IPS DF 6.9 (cell line): Measurements from ENCODE around the gene PYGO2.

Source experiments
- DNase-seq: peaks from one replicate; pipeline ENCODE4 v3.0.0-alpha.2; 2013; ENCODE audit warnings: low read depth, low spot score
- H3K27ac ChIP-seq: one replicate; pipeline ENCODE4 v1.5.1; 2013; ENCODE audit warnings: low read length, control low read depth
- H3K27me3 ChIP-seq: 2 replicates; pipeline ENCODE4 v1.6.1; 2013; ENCODE audit warnings: mild to moderate bottlenecking, low read length; ENCODE audit not compliant: control insufficient read depth, insufficient read depth
- H3K36me3 ChIP-seq: 2 replicates; pipeline ENCODE4 v1.6.1; 2013; ENCODE audit warnings: low read length; ENCODE audit not compliant: control insufficient read depth, insufficient read depth
- H3K4me1 ChIP-seq: 2 replicates; pipeline ENCODE4 v1.6.1; 2013; ENCODE audit warnings: low read length; ENCODE audit not compliant: control insufficient read depth, insufficient read depth
- H3K4me3 ChIP-seq: 2 replicates; pipeline ENCODE4 v1.5.1; 2013; ENCODE audit warnings: mild to moderate bottlenecking, low read length
- H3K9me3 ChIP-seq: 2 replicates; pipeline ENCODE4 v1.6.1; 2013; ENCODE audit warnings: low read length, inconsistent platforms; ENCODE audit not compliant: control insufficient read depth, insufficient read depth
- WGBS: extraction: QIAGEN DNeasy Blood & Tissue Kit; methylation state at CpG from one replicate; pipeline ENCODE4 v1.1.7; 2013; ENCODE audit warnings: mixed read lengths, missing lambda C conversion rate; ENCODE audit not compliant: insufficient read length, insufficient coverage; 5-methylcytosine and 5-hydroxymethylcytosine counted together

PYGO2 gene

DNA sequence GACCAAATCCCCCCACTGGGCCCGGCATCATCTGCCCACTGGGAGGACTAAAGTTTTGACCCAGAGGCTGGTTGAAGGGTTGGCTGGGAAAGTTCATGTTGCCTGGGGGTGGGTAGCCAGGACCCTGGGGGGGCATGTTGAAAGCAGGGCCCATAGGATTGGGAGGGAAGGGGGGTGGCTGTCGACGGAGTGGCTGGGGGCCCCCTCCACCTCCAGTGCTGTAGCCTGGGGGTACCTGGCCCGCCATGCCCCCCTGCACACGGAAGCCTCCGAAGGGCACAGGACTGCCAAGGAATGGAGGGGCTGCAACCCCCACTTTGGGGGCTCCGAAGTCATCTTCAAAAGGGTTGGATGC lies 2.2 kb downstream of the PYGO2 start:
- Histone ChIP-seq H3K9me3 (no peaks in the 10 kb centered on the region), H3K4me1 (peaks cover 7% of the 10 kb centered on the region), H3K27ac (no peak overlapping the region), H3K36me3 (peaks cover 12% of the 10 kb centered on the region; the same call in 1 of the 2 replicates), H3K4me3 (no peak overlapping the region), H3K27me3 (no peaks in the 10 kb centered on the region)
- WGBS: no CpG with 5 or more reads among the region's 7 CpGs
- DNase-seq: no peak

DNA sequence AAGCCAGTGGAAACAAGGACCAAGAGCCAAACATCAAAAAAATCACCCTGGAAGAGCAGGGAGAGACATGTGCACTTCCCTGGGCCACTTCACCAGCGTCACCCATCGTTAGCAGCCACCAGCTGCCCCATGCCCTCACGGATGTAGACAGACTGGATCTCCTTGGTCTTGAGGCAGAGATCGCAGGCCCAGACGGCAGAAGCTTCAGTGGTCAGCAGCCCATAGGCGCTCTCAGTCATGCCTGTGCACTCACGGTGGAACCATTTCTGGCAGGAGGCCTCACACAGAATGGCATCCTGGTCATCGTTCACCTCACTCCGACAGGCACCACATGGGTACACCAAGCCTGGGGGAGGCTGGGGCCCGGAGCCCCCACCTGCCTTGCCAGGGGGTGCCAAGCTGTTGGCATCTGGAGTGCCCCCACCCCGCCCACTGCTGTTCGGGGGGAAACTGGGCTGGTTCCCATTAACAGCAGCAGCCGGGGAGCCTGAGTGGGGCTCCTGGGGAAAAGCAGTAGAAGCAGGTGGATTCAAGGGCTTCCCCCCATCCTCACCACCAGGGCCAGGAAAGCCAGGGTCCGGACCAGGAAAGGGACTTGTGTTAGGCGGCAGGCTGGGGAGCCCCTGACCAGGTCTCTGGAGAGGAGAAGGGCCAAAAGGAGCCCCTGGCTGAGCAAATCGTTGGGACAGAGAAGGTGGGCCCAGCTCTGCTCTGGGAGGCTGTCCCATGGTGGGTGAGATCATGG lies 2.7 kb downstream of the PYGO2 start:
- Histone ChIP-seq H3K4me3 (no peak overlapping the region), H3K4me1 (peaks cover 7% of the 10 kb centered on the region)
- no CpG with 5 or more reads among the region's 16 CpGs for WGBS

DNA sequence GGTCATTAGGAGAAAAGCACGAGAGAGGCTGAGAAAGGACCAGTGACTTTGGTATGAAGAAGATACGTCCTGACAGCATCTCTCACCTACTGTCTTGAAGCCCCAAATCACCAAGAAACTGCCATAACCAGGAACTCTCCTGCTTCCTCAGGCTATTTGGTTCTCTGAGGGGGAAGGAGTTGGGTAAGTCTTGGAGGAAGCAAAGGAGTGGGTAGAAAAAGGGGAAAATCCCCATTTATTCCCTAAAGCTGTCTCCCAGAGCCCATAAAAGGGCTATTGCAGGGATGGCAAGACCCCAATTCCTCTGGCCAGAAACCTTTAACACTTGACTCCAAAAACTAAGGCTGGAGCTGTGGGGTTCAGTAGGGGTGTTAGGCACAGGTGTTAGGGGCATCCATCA lies 3.5 kb downstream of the PYGO2 start:
- no CpG with 5 or more reads among the region's 2 CpGs for WGBS
- no peak overlapping the region for H3K4me3 ChIP-seq

More for the DNA sequence above, 2.7 kb downstream of the PYGO2 start:
- no peaks in the 10 kb centered on the region for H3K27me3 ChIP-seq
- DNase-seq: no peak
- no peak overlapping the region for H3K27ac ChIP-seq
- no peaks in the 10 kb centered on the region for H3K9me3 ChIP-seq
- H3K36me3 ChIP-seq: peaks cover 12% of the 10 kb centered on the region; the same call in 1 of the 2 replicates

DNA sequence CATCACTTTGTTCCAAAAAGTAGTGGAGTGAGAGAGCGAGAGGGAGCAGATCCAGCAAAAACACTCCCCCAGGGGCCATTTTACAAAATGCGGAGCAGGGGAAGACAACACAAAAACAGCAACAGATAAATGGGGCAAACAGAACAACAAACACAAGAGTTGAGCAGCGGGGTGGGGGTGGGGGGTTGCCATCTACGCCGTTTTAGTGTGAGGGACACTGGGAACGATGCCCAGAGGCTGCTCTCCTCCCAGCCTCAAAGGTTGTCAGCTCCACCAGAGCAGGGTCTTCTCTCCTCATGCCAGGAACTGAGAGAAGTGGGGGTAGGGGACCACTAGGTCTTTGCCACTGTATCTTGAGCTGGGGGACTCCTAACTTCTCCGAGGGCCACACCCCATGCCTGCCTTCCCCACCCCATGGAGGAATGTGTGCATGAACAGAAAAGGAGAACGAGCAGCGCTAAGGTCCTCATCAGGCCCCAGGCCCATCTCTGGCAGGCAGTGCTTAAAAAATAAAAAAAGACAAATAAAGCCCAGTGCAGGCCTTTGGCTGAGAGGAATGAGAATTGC lies 4.4 kb downstream of the PYGO2 start:
- Histone ChIP-seq H3K9me3 (no peaks in the 10 kb centered on the region), H3K4me3 (no peak overlapping the region), H3K27ac (no peak overlapping the region), H3K36me3 (0 out of 2 replicates have a peak, but pooled peaks cover 6% of the 10 kb centered on the region), H3K4me1 (peaks cover 7% of the 10 kb centered on the region; the same call in 1 of the 2 replicates), H3K27me3 (no peaks in the 10 kb centered on the region)
- no CpG with 5 or more reads among the region's 9 CpGs for WGBS
- DNase-seq: no peak

More for the DNA sequence above, 3.5 kb downstream of the PYGO2 start:
- peaks cover 7% of the 10 kb centered on the region for H3K4me1 ChIP-seq
- H3K27ac ChIP-seq: no peak overlapping the region
- H3K9me3 ChIP-seq: no peaks in the 10 kb centered on the region
- H3K27me3 ChIP-seq: no peaks in the 10 kb centered on the region
- DNase-seq: no peak
- 0 out of 2 replicates have a peak, but pooled peaks cover 9% of the 10 kb centered on the region for H3K36me3 ChIP-seq

DNA sequence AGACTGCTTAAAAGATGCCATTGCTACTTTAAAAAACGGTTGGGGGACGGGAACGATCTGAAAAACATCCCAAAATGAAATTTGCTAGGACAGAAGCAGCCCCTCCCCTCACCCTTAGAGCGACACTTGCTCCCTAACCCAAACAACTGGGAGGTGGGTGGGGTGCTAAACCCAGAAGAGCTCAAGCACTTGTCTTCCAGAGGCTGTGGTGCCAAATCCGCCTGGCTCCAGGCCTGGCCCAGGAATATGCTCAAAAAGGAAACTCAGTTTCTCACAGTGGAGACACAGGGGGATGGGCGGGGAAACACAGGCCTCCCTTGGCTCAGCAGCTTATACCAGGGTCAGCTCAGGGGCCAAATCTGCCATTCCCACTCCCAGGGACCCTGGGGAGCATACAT lies 5.0 kb downstream of the PYGO2 start:
- Histone ChIP-seq H3K36me3 (0 out of 2 replicates have a peak, but pooled peaks cover 6% of the 10 kb centered on the region), H3K4me3 (peak overlapping the region; percentile 26; the same call in 1 of the 2 replicates), H3K27me3 (no peaks in the 10 kb centered on the region), H3K27ac (no peak overlapping the region), H3K4me1 (peaks cover 7% of the 10 kb centered on the region; the same call in 1 of the 2 replicates), H3K9me3 (no peaks in the 10 kb centered on the region)
- no peak for DNase-seq
- no CpG with 5 or more reads among the region's 6 CpGs for WGBS

DNA sequence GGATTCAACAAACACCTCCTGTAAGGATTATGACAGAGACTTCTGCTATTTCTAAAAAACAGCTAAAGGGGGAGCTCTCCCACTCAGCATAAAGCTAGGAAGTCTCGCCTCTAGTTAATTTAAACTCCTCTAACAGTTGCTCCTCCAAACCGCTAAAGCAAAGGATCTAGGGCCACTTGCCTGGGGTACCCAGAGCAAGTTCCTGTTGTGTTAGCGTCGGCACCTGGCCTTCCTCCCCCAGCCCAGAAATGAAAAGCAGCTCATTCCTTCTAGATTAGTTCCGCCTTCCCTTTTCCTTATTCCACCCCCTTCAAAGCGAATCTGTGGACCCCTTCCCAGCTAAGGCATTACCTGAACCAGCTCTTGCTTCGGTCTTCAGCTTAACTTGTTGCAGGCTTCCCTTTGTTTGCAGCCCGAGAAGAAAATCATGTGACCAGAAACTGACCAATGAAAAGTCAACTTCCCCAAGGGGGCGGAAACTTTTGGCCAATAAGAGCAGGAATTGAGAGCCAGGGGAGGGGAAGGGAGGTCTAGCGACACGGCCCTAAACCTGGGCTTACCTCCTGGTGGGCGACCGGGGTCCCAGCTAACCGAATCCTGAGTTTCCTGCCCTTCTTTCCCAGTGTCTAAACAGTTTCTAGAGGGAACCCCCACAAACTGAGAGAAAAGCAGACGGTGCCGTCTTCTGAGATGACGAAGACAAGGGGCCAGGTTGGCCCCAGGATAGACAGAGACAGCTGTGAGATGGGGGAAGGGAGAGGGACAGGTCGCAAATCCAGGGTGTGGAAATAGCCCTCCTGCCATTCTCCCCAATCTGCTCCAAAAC lies 5.7 kb downstream of the PYGO2 start, which contains the start of gene PBXIP1:
Gene PBXIP1, minus strand, starts transcription at position 382 of the 826 bp plus-strand sequence. CDS start 2,378 bp downstream, outside the sequence.
- H3K4me3 ChIP-seq: peak within 1 kb of the TSS; percentile 47; the same call in 1 of the 2 replicates

DNA sequence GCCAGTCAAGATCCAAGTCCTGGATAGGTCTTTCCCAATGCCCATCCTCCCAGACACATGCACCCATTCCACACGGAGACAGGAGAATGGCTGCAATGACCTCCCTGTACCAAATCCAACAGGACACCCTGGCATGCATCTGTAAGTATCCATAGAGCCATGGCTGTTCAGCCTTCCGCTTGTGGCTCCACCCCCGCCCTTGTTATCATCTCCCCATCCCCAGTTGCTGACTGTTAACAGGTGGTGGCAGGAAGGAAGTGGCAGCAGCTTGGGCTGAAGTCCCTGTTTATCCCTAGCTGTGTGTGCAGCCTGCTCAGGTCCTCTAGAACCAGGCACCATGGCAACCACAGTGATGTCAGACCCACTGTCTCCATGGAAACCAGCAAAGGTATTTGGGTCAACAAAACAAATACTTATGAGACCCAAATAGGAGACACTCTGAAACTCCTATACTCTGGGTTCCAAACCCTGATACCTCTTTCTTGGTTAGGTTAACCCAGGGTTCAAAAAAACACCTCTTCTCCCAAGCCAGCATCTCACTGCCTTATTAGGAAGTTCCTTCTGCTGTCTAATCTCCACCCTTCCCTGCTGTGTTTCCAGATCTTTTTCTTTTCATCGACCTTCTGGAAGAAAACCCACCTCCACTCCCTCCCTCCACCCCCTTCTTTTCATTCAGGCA lies 6.4 kb downstream of the PYGO2 start:
- Histone ChIP-seq H3K27me3 (no peaks in the 10 kb centered on the region), H3K27ac (no peak overlapping the region), H3K4me1 (peaks cover 7% of the 10 kb centered on the region; the same call in 1 of the 2 replicates), H3K4me3 (peak overlapping the region; percentile 47; the same call in 1 of the 2 replicates), H3K9me3 (no peaks in the 10 kb centered on the region), H3K36me3 (0 out of 2 replicates have a peak, but pooled peaks cover 6% of the 10 kb centered on the region)
- DNase-seq: no peak
- WGBS: no CpG with 5 or more reads among the region's 4 CpGs

More for the DNA sequence above, 5.7 kb downstream of the PYGO2 start, which contains the start of gene PBXIP1:
- WGBS: no CpG with 5 or more reads among the region's 18 CpGs
- Histone ChIP-seq H3K27ac (no peak within 1 kb of the TSS), H3K9me3 (no peaks in the 10 kb centered on the region), H3K4me1 (peaks cover 7% of the 10 kb centered on the region; the same call in 1 of the 2 replicates), H3K36me3 (0 out of 2 replicates have a peak, but pooled peaks cover 6% of the 10 kb centered on the region), H3K27me3 (no peaks in the 10 kb centered on the region)
- DNase-seq: peak; percentile 97

DNA sequence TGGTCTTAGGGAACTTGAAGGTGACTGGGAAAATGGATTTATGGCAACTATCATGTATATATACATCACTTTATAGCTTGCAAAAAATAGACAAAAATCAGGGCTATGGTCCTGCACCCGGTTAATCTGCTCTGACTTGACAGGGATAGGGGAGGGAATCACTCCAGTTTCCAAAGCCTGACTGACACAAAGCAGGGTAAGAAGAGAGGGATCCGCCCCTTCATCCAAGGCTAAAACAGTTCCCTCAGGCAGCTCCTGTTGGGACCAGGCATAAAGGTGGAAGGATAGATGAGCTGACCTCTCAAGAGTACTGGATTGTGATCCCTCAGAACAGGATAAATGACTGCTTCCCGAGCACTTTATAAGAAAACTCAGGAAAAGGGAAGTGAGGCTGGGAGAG lies 7.0 kb downstream of the PYGO2 start:
- Histone ChIP-seq H3K27ac (no peak overlapping the region), H3K27me3 (no peaks in the 10 kb centered on the region), H3K9me3 (no peaks in the 10 kb centered on the region), H3K36me3 (0 out of 2 replicates have a peak, but pooled peaks cover 5% of the 10 kb centered on the region), H3K4me1 (peaks cover 7% of the 10 kb centered on the region; the same call in 1 of the 2 replicates), H3K4me3 (no peak overlapping the region)
- no CpG with 5 or more reads among the region's 3 CpGs for WGBS
- no peak for DNase-seq

DNA sequence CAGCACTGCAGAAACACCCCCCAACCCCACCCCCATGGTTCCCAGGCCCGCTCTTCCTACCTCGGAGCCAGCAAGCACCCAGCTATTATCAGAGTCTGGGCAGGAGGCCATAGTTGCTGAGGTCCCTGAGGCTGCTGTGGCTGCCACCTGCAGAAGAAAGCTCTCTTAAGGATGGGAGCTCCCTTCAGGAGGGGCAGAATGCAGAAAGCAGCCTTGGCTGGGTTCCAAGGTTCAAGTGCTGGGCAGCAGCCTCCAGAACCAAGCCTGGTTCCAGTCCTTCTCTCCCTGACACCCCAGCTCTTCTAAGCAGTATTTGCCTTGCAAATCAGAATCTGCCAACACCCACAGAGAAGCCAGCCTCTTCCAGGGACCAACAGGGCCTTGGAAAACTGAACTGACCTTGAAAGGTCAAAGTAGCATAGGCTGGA lies 8.0 kb downstream of the PYGO2 start:
- Histone ChIP-seq H3K36me3 (no peaks in the 10 kb centered on the region), H3K4me3 (no peak overlapping the region), H3K4me1 (peaks cover 7% of the 10 kb centered on the region; the same call in 1 of the 2 replicates), H3K27me3 (no peaks in the 10 kb centered on the region), H3K27ac (no peak overlapping the region), H3K9me3 (no peaks in the 10 kb centered on the region)
- DNase-seq: no peak
- no CpG with 5 or more reads among the region's 2 CpGs for WGBS
